ENCODE results near the gene EGLN2.
"Not testable (repeated sequence)": the region's sequence is repeated elsewhere in the genome, so short reads cannot be mapped to it uniquely, and the experiment has no call there.

EGLN2 gene

GRCh38 chr19:40798683-40799557, at the start of gene EGLN2:
Gene EGLN2 (plus strand): TSS chr19:40799191. CDS start chr19:40800573, 1,382 bp downstream.
- in situ Hi-C loops (cut with HindIII; ENCODE audit: low pct_ligation_motif_present, low pct_unique_long_range_greater_than_20kb, low sequenced_read_pairs) = no loop called here
- DNase-seq = peak; percentile 98

DNA sequence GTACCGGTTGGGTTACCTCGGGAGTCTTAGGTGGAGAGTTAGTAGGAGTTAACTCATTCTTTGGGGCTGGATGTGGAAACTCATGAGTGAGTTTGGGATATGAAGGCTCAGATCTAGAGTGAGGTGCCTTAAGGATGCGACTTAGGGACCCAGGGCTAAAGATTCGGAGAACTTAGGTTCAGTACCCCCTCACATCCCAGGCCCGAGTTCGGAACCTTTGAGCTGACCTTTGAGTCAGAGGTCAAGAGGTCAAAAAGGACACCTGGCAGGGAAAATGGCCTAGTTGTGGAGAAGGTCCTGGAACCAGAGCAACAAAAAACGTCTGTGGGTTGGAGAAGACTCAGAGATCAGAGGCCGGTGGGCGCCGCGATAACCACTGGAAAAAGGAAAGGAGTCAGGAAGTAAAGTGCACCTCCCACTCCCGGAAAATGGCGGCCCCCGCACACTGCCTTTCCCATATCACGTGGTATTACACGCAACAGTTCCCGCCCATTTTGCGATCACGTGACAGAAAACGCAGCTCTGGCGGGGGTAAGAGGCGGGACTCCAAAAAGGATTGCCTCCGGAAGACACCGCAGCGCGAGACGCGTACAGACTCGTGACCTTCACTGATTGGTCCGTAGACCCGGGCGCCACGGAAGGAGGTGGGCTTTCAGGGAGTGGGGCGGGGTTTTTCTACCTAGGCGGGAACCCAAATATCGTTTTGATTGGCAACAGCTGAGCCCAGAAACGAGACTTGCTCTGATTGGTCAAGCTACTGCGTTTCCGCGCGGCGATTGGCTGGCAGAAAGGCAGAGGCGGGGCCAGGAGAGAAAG, 48.7 kb upstream of the EGLN2 start, which contains the start of gene ACTMAP:
Gene ACTMAP, minus strand, starts transcription at position 420 of the 816 bp plus-strand sequence. CDS start 674 bp downstream, outside the sequence.
- DNase-seq = peak; percentile 99
- in situ Hi-C loops (cut with HindIII; ENCODE audit: low pct_ligation_motif_present, low pct_unique_long_range_greater_than_20kb, low sequenced_read_pairs) = no loop called here

DNA sequence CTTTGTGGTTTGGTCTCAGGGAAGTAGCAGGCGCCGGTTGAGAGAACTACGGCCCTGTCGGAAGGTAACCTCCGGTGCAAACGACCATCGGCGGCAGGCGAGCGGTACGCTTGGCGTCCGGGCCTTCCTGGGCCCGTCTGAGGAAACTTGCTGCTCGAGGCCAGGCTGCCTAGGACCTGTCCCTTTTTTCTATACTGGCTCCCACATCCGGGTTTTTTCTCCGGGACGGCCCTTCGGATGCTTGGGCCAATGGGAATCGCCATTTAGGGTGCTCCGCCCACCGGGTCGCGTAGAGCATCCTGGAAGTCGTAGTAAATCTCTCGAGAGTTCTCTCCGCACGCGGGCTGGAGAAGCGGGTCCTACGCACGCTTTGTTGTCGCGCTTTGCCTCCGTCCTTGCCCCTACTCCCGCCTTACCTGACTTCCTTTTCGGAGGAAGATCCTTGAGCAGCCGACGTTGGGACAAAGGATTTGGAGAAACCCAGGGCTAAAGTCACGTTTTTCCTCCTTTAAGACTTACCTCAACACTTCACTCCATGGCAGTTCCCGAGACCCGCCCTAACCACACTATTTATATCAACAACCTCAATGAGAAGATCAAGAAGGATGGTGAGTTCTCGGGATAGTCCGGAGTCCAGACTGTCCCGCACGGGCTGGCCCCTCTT, 48.0 kb upstream of the EGLN2 start, which contains the start of gene SNRPA:
Gene SNRPA, plus strand, starts transcription at position 330 of the 664 bp plus-strand sequence. Its CDS starts 206 bp downstream, at position 536.
- in situ Hi-C loops (cut with HindIII; ENCODE audit: low pct_ligation_motif_present, low pct_unique_long_range_greater_than_20kb, low sequenced_read_pairs) = no loop called here
- peak; percentile 97 for DNase-seq

- in situ Hi-C loops (cut with HindIII; ENCODE audit: low pct_ligation_motif_present, low pct_unique_long_range_greater_than_20kb, low sequenced_read_pairs) = no loop called here
- DNase-seq = no peak
Measured at GRCh38 chr19:40752257-40752781, 46.7 kb upstream of the EGLN2 start.

GRCh38 chr19:40754611-40755247, 44.3 kb upstream of the EGLN2 start:
- no peak for DNase-seq
- in situ Hi-C loops (cut with HindIII; ENCODE audit: low pct_ligation_motif_present, low pct_unique_long_range_greater_than_20kb, low sequenced_read_pairs) = no loop called here

DNA sequence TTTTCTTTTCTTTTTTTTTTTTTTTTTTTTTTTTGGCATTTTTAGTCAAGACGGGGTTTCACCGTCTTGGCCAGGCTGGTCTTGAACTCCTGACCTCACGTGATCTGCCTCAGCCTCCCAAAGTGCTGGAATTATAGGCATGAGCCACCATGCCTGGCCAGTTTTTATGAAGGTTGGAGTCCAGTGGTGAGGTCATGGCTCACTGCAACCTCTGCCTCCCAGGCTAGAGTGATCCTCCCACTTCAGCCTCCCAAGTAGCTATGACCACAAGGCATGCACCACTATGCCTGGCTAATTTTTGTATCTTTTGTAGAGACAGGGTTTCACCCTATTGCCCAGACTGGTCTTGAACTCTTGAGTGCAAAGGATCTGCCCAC, 43.8 kb upstream of the EGLN2 start:
- no peak for DNase-seq

GRCh38 chr19:40755791-40756190, 43.2 kb upstream of the EGLN2 start:
- in situ Hi-C loops (cut with HindIII; ENCODE audit: low pct_ligation_motif_present, low pct_unique_long_range_greater_than_20kb, low sequenced_read_pairs) = no loop called here
- DNase-seq = no peak

More for the DNA sequence above, 43.8 kb upstream of the EGLN2 start:
- in situ Hi-C loops (cut with HindIII; ENCODE audit: low pct_ligation_motif_present, low pct_unique_long_range_greater_than_20kb, low sequenced_read_pairs) = no loop called here

DNA sequence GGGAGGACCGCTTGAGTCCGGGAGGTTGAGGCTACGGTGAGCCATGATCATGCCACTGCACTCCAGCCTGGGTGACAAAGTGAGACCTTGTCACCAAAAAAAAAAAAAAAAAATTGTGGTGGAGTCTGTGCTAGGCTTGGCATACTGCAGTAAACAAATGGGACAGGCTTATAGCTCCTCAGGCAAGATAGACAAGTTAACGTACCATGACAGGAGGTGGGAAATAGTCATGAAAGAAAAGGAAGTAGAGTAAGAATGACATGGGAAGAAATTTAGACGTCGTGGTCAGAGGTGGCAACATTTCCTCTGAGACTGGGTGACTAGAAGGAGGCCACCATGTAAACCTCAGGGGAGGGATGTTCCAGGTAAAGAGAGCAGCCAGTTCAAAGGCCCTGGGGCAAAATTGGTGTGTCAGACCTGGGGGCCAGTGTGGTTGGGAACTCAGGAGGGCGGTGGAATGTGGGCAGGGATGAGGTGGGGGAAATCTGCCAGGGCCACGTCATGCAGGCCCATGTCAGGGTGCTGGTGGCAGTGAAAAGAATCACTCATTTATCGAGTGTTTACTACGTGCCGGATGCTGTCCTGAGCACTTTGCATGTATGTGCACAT, 42.4 kb upstream of the EGLN2 start:
- no peak for DNase-seq
- in situ Hi-C loops (cut with HindIII; ENCODE audit: low pct_ligation_motif_present, low pct_unique_long_range_greater_than_20kb, low sequenced_read_pairs) = no loop called here

GRCh38 chr19:40758491-40758890, 40.5 kb upstream of the EGLN2 start:
- DNase-seq = no peak
- in situ Hi-C loops (cut with HindIII; ENCODE audit: low pct_ligation_motif_present, low pct_unique_long_range_greater_than_20kb, low sequenced_read_pairs) = no loop called here

DNA sequence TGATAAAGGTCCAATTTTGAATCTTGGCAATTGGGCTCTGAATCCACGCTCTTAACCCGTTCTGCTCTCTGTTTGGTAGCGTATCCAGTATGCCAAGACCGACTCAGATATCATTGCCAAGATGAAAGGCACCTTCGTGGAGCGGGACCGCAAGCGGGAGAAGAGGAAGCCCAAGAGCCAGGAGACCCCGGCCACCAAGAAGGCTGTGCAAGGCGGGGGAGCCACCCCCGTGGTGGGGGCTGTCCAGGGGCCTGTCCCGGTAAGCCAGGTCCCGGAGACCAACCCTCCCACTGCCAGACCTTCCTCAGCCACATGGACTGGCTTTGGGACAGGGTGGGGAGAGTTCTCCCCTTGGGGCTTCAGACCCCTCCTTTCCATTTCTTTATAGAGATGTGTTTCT, 39.6 kb upstream of the EGLN2 start:
- no peak for DNase-seq
- in situ Hi-C loops (cut with HindIII; ENCODE audit: low pct_ligation_motif_present, low pct_unique_long_range_greater_than_20kb, low sequenced_read_pairs) = no loop called here

- no peak for DNase-seq
- in situ Hi-C loops (cut with HindIII; ENCODE audit: low pct_ligation_motif_present, low pct_unique_long_range_greater_than_20kb, low sequenced_read_pairs) = no loop called here
Measured at GRCh38 chr19:40762754-40763470, 36.1 kb upstream of the EGLN2 start.

DNA sequence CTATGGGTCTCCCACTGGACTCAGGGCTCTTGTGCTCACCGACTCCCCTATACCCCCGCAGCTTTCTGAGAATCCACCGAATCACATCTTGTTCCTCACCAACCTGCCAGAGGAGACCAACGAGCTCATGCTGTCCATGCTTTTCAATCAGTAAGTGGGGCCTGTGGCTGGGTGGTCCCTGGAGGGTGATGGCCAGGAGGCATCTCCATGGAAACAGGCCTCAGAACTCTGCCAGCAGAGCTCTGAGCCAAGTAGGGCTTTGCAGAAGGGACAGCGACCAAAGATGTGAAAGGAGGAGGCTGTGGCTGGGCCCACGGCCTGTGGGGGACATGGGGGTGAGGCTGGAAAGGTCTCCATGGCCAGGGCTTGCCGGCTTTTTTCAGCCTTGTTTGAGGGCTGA, 35.5 kb upstream of the EGLN2 start:
- in situ Hi-C loops (cut with HindIII; ENCODE audit: low pct_ligation_motif_present, low pct_unique_long_range_greater_than_20kb, low sequenced_read_pairs) = no loop called here

DNA sequence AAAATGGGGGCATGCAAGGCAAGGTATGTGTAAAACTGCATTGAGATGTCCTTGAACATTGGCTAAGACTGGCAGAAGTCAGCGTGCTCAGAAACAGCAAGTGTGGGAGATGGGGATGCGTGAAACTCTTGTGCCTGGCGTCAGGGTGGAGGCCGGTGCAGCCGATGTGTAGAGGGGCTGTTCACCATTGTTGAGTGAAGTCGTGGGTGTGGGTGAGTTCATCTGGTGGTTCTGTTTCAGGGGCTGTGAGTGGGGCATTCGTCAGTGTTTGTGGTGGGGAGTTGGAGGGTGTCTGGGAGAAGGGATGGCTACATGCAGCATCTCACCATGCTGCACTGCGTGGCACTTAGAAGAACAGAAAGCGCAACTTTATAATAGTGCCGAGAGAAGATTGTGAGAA, 35.0 kb upstream of the EGLN2 start:
- in situ Hi-C loops (cut with HindIII; ENCODE audit: low pct_ligation_motif_present, low pct_unique_long_range_greater_than_20kb, low sequenced_read_pairs) = no loop called here
- no peak for DNase-seq

More for the DNA sequence above, 35.5 kb upstream of the EGLN2 start:
- DNase-seq = no peak

DNA sequence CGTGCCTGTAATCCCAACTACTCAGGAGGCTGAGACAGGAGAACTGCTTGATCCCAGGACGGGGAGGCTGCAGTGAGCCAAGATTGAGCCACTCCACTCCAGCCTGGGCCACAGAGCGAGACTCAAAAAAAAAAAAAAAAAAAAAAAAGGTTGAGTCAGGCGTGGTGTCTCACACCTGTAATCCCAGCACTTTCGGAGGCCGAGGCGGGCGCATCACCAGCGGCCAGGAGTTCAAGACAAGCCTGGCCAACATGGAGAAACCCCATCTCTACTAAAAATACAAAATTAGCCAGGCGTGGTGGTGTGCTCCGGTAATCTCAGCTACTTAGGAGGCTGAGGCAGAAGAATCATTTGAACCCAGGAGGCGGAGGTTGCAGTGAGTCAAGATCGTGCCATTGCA, 32.6 kb upstream of the EGLN2 start:
- in situ Hi-C loops (cut with HindIII; ENCODE audit: low pct_ligation_motif_present, low pct_unique_long_range_greater_than_20kb, low sequenced_read_pairs); DNase-seq: not testable (repeated sequence)

GRCh38 chr19:40768869-40769268, 30.1 kb upstream of the EGLN2 start:
- no peak for DNase-seq
- in situ Hi-C loops (cut with HindIII; ENCODE audit: low pct_ligation_motif_present, low pct_unique_long_range_greater_than_20kb, low sequenced_read_pairs) = no loop called here

- DNase-seq = peak; percentile 6
- in situ Hi-C loops (cut with HindIII; ENCODE audit: low pct_ligation_motif_present, low pct_unique_long_range_greater_than_20kb, low sequenced_read_pairs) = not testable (repeated sequence)
Measured at GRCh38 chr19:40771101-40771862, 27.7 kb upstream of the EGLN2 start.
